ENCODE measurements around the gene HBA1. TPM values are rescaled to one million over a fixed set of nuclear protein-coding genes. Genes with fewer than 3 reads are reported as not detected.

HBA1 gene
- total RNA-seq, 1 donor from 2014 or later: not detected

DNA sequence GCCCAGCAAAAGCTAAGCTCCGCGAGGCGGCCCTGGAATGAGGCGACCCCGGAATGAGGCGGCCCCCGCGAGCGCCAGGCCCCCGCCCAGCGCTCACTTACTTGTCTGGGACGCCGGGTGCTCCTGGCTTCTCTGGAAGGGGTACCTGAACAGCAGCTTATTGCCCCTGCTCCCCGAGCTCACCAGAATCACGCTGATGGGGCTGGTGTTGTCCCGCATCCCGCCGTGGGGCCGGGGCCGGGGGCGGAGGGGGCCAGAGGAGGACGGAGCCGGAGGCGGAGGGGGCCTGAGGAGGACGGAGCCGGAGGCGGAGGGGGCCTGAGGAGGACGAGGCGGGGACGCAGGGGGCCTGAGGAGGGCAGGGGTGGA, 38.4 kb upstream of the HBA1 start:
- Mint-ChIP-seq H3K36me3 (ENCODE audit: low read depth) (no peaks in the 10 kb centered on the region), H3K4me1 (ENCODE audit: low read depth) (peaks cover 17% of the 10 kb centered on the region), H3K27ac (ENCODE audit: unreplicated experiment) (peak overlapping the region; percentile 61), H3K27me3 (ENCODE audit: low read depth) (no peaks in the 10 kb centered on the region), H3K4me3 (ENCODE audit: unreplicated experiment) (peak overlapping the region; percentile 80), H3K9me3 (ENCODE audit: low read depth) (no peaks in the 10 kb centered on the region)
- TF ChIP-seq, protein P1, sequence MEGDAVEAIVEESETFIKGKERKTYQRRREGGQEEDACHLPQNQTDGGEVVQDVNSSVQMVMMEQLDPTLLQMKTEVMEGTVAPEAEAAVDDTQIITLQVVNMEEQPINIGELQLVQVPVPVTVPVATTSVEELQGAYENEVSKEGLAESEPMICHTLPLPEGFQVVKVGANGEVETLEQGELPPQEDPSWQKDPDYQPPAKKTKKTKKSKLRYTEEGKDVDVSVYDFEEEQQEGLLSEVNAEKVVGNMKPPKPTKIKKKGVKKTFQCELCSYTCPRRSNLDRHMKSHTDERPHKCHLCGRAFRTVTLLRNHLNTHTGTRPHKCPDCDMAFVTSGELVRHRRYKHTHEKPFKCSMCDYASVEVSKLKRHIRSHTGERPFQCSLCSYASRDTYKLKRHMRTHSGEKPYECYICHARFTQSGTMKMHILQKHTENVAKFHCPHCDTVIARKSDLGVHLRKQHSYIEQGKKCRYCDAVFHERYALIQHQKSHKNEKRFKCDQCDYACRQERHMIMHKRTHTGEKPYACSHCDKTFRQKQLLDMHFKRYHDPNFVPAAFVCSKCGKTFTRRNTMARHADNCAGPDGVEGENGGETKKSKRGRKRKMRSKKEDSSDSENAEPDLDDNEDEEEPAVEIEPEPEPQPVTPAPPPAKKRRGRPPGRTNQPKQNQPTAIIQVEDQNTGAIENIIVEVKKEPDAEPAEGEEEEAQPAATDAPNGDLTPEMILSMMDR (IDR thresholded peaks at IDR 0.05): no peak
- DNase-seq (ENCODE audit: low spot score): no peak

DNA sequence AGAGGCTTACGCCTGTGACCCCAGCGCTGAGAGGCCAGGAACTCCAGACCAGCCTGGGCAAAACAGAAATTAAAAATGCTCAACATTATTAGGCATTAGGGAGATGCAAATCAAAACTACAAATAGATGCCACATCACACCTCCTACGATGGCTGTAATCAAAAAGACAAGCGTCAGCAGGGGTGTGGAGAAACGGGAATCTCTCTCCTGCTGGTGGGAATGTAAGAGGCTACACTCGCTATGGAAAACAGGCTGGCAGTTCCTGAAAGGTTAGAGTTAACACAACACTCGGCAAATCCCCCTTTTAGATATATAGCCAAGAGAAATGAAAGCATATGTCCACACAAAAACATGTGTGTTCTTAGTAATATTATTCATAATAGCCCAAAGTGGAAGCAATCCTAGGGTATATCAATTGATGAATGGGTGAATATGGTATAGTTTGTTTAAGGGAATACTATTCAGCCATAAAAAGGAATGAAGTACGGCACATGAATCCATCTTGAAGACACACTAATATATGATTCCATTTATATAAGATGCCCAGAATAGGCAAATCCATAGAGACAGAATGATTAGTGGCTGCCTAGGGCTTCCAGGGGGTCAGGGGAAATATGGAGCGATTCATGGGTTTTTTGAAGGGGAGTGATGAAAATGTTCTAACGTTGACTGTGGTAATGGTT, 36.2 kb upstream of the HBA1 start:
- Mint-ChIP-seq H3K27me3 (ENCODE audit: low read depth) (no peaks in the 10 kb centered on the region), H3K9me3 (ENCODE audit: low read depth) (no peaks in the 10 kb centered on the region), H3K4me3 (ENCODE audit: unreplicated experiment) (no peak overlapping the region)

DNA sequence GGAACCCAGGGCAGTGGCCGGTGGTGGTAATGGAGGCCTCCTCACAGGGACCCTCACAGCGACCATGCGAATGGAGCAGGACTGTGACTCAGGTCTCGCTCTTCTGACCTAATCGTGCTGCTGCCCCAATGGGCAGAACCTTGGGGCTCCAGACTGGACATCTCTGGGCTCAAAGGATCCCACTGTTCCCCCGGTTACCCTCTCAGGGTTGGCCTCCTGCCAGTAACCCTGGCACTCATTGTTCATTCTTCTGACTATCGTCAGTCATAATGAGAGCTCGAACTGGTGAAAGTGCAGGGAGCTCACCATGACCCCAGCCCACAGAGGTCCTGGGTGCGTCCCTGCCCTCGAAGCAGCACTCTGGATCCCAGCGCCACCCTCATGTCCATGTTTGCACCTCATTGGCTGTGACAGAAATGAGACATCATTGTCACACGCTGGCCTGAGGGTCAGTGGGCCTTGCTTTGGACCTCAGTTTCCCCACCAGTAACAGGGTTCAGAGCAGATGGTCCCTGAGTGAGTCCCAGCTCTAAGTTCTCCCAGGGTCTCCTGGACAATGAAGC, 34.0 kb upstream of the HBA1 start:
- Mint-ChIP-seq H3K4me1 (ENCODE audit: low read depth) (peaks cover 5% of the 10 kb centered on the region), H3K4me3 (ENCODE audit: unreplicated experiment) (no peak overlapping the region)

More for the DNA sequence above, 36.2 kb upstream of the HBA1 start:
- TF ChIP-seq, protein P1 (IDR thresholded peaks at IDR 0.05): no peak
- no peaks in the 10 kb centered on the region for H3K36me3 Mint-ChIP-seq (ENCODE audit: low read depth)
- DNase-seq (ENCODE audit: low spot score): no peak
- H3K4me1 Mint-ChIP-seq (ENCODE audit: low read depth): peaks cover 12% of the 10 kb centered on the region
- H3K27ac Mint-ChIP-seq (ENCODE audit: unreplicated experiment): no peak overlapping the region

DNA sequence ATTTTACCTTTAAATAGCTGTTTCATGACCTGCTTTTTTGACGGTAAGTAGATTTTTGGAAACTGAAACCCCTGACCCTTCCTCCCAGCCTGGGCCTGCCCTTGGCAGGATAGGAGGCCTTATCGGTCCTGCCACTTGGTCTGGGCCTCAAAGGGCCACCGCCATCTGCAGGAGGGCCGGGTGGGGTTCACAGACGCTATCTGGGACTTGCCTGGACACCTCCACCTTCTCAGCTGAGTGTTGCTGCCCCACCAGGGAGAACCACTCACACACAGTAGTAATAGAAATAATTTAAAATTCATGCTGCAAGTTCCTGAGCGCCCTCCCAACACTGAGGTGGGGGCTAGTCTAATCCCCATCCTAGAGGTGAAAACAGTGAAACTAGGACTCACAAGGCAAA, 33.4 kb upstream of the HBA1 start:
- H3K4me3 Mint-ChIP-seq (ENCODE audit: unreplicated experiment): no peak overlapping the region

More for the DNA sequence above, 34.0 kb upstream of the HBA1 start:
- TF ChIP-seq, protein P1 (IDR thresholded peaks at IDR 0.05): no peak
- no peak for DNase-seq (ENCODE audit: low spot score)
- H3K9me3 Mint-ChIP-seq (ENCODE audit: low read depth): no peaks in the 10 kb centered on the region
- no peaks in the 10 kb centered on the region for H3K27me3 Mint-ChIP-seq (ENCODE audit: low read depth)
- no peak overlapping the region for H3K27ac Mint-ChIP-seq (ENCODE audit: unreplicated experiment)
- H3K36me3 Mint-ChIP-seq (ENCODE audit: low read depth): no peaks in the 10 kb centered on the region

DNA sequence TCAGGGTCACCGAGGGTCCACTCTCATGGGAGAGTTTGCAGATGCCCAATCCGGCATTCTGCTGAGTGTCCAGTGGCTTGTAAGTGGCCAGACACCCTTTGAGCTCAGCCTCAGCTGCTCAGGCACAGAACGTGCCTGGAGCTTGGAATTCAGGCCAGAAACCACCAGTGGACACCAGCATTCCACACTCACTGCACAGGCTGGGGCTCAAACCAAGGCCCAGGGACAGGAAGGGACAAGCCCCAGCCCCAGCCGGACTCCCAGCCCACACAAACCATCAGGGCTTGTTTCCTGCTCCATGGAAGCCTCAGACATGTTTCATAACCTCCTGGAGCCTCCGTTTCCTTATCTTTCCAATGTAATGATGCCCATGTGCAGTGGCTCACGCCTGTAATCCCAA, 33.0 kb upstream of the HBA1 start:
- H3K27ac Mint-ChIP-seq (ENCODE audit: unreplicated experiment): no peak overlapping the region
- TF ChIP-seq, protein P1 (IDR thresholded peaks at IDR 0.05): no peak
- no peak for DNase-seq (ENCODE audit: low spot score)
- H3K36me3 Mint-ChIP-seq (ENCODE audit: low read depth): no peaks in the 10 kb centered on the region
- H3K4me1 Mint-ChIP-seq (ENCODE audit: low read depth): peaks cover 5% of the 10 kb centered on the region
- H3K27me3 Mint-ChIP-seq (ENCODE audit: low read depth): no peaks in the 10 kb centered on the region
- H3K9me3 Mint-ChIP-seq (ENCODE audit: low read depth): no peaks in the 10 kb centered on the region
- no peak overlapping the region for H3K4me3 Mint-ChIP-seq (ENCODE audit: unreplicated experiment)

More for the DNA sequence above, 33.4 kb upstream of the HBA1 start:
- Mint-ChIP-seq H3K27me3 (ENCODE audit: low read depth) (no peaks in the 10 kb centered on the region), H3K27ac (ENCODE audit: unreplicated experiment) (no peak overlapping the region), H3K9me3 (ENCODE audit: low read depth) (no peaks in the 10 kb centered on the region), H3K4me1 (ENCODE audit: low read depth) (peaks cover 5% of the 10 kb centered on the region), H3K36me3 (ENCODE audit: low read depth) (no peaks in the 10 kb centered on the region)
- TF ChIP-seq, protein P1 (IDR thresholded peaks at IDR 0.05): no peak
- no peak for DNase-seq (ENCODE audit: low spot score)

Measured in chondrocyte (in vitro differentiated cells).